Measurements from ENCODE around the gene YKT6.

DNA sequence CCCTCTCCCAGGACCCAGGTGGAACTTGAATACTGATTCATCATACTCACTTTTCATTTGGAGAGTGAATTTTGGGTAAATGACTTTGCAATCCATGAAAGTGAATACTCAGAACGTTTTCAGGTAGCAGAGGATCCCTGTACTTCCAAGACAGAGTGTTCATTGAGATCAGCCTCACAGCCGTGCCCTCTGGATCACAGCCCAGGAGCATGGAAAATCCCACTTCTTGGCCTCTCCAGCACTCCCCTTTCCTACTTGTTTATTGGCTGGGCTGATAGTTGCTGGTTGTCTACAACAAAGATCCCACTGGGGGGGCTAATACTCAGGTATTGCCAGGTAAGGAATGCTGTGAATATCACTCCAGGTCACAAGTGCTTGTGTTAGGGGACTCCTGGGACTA, 17.4 kb upstream of the YKT6 start:
- TF ChIP-seq, protein P1, sequence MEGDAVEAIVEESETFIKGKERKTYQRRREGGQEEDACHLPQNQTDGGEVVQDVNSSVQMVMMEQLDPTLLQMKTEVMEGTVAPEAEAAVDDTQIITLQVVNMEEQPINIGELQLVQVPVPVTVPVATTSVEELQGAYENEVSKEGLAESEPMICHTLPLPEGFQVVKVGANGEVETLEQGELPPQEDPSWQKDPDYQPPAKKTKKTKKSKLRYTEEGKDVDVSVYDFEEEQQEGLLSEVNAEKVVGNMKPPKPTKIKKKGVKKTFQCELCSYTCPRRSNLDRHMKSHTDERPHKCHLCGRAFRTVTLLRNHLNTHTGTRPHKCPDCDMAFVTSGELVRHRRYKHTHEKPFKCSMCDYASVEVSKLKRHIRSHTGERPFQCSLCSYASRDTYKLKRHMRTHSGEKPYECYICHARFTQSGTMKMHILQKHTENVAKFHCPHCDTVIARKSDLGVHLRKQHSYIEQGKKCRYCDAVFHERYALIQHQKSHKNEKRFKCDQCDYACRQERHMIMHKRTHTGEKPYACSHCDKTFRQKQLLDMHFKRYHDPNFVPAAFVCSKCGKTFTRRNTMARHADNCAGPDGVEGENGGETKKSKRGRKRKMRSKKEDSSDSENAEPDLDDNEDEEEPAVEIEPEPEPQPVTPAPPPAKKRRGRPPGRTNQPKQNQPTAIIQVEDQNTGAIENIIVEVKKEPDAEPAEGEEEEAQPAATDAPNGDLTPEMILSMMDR (IDR thresholded peaks at IDR 0.05) = no peak
- no peak for TF ChIP-seq POLR2A (IDR thresholded peaks at IDR 0.05)
